K562 (cell line): ENCODE measurements around the gene CECR2.

Experiments
- CBFB ChIP-seq: sonication (generic); formaldehyde crosslinking; IDR thresholded peaks from 2 replicates; pipeline ENCODE4 v1.4.0; 2020; ENCODE audit warnings: mild to moderate bottlenecking, missing genetic modification reagents
- CTBP1 ChIP-seq: fragments of 450-650 bp; IDR thresholded peaks from 2 replicates; pipeline ENCODE4 v1.6.1; 2016; ENCODE audit warnings: borderline replicate concordance
- CTCF ChIP-seq, 3 experiments: IDR thresholded peaks in 2 of 3; conservative IDR thresholded peaks in 1 of 3; 2 replicates each; pipeline ENCODE4 v1.5.1; 2011 to 2012; ENCODE audit warnings: low read length in 3 of 3, mild to moderate bottlenecking in 3 of 3, control low read depth in 2 of 3, improper control_type of control experiment in 1 of 3, inconsistent platforms in 1 of 3, low read depth in 1 of 3, mixed read lengths in 1 of 3, moderate library complexity in 1 of 3; ENCODE audit not compliant: insufficient read depth in 2 of 3
- EP300 ChIP-seq: IDR thresholded peaks from 2 replicates; pipeline ENCODE4 v1.6.1; 2012; ENCODE audit warnings: low read length, improper control_type of control experiment
- NFRKB ChIP-seq: fragments of 450-650 bp; IDR thresholded peaks from 2 replicates; pipeline ENCODE4 v1.6.1; 2016; ENCODE audit warnings: low read depth
- NR2C2 ChIP-seq, 2 experiments: fragments of 200-800 bp in 1 of 2; sonication (Bioruptor generic) in 1 of 2; sonication (generic) in 1 of 2; formaldehyde crosslinking in 1 of 2; IDR thresholded peaks; 2 replicates each; pipeline versions ENCODE4 v1.6.1 to v1.8.0; 2016 to 2022; ENCODE audit warnings: mild to moderate bottlenecking in 1 of 2, missing compliant biosample characterization in 1 of 2, missing genetic modification characterization in 1 of 2, missing genetic modification reagents in 1 of 2
- ZBTB33 ChIP-seq: sonication (generic); formaldehyde crosslinking; IDR thresholded peaks from 2 replicates; pipeline ENCODE4 v1.8.1; 2023; ENCODE audit warnings: mild to moderate bottlenecking, missing genetic modification reagents

GRCh38 chr22:17397756-17398547 is 28.7 kb downstream of the CECR2 start:
- TF ChIP-seq CTBP1 (no peak), CTCF (IDR thresholded peaks at IDR 0.05 in 2 of 3, conservative IDR thresholded peaks at IDR 0.05 in 1 of 3; ENCODE audit: insufficient read depth in 2 of 3, low read depth in 1 of 3, low read length in 3 of 3) (no peak), NFRKB (no peak), CBFB (CRISPR knock-in tag) (no peak), NR2C2 (CRISPR knock-in tag; IDR thresholded peaks at IDR 0.05) (no peak), NR2C2 (tag; IDR thresholded peaks at IDR 0.05) (no peak), EP300 (no peak), ZBTB33 (CRISPR knock-in tag) (no peak)
